GM12864 (cell line): ENCODE data around the gene ZNF331.

Experiments
- DNase-seq: peaks from one replicate; pipeline ENCODE4 v3.0.0-alpha.2; 2011; ENCODE audit warnings: low read depth
- H3K4me3 ChIP-seq: 2 replicates; pipeline ENCODE4 v1.5.1; 2011; ENCODE audit warnings: mild to moderate bottlenecking, low read depth, low read length, control low read depth
- TF ChIP-seq, protein P1 (sequence below): IDR thresholded peaks from 2 replicates; pipeline ENCODE4 v1.5.1; 2011; ENCODE audit warnings: low read depth, mild to moderate bottlenecking, moderate library complexity, low read length, control low read depth, inconsistent platforms; ENCODE audit errors: missing control alignments

Gene ZNF331

DNA sequence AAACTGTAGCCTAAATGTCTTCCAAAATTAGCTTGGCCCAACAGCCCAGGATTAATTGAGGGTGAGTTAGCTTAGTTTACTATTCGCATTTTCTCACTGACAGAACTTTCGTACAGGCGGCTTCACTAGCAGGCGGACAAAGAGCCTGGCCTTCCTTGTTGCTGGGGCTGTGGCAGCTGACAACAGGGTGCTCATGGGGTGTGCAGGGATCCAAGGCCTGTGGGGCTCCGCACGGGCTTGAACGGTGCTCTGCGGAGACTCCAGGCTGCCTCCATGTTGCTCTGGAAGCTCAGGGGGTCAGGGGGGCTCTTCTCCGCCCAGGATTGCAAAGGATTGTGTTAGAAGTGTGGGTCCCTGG lies 57.5 kb downstream of the ZNF331 start:
- TF ChIP-seq, protein P1, sequence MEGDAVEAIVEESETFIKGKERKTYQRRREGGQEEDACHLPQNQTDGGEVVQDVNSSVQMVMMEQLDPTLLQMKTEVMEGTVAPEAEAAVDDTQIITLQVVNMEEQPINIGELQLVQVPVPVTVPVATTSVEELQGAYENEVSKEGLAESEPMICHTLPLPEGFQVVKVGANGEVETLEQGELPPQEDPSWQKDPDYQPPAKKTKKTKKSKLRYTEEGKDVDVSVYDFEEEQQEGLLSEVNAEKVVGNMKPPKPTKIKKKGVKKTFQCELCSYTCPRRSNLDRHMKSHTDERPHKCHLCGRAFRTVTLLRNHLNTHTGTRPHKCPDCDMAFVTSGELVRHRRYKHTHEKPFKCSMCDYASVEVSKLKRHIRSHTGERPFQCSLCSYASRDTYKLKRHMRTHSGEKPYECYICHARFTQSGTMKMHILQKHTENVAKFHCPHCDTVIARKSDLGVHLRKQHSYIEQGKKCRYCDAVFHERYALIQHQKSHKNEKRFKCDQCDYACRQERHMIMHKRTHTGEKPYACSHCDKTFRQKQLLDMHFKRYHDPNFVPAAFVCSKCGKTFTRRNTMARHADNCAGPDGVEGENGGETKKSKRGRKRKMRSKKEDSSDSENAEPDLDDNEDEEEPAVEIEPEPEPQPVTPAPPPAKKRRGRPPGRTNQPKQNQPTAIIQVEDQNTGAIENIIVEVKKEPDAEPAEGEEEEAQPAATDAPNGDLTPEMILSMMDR: no peak
- no peak overlapping the region for H3K4me3 ChIP-seq
- DNase-seq: no peak

GRCh38 chr19:53596056-53596455 lies 58.1 kb downstream of the ZNF331 start:
- TF ChIP-seq, protein P1: no peak
- no peak overlapping the region for H3K4me3 ChIP-seq
- DNase-seq: no peak

DNA sequence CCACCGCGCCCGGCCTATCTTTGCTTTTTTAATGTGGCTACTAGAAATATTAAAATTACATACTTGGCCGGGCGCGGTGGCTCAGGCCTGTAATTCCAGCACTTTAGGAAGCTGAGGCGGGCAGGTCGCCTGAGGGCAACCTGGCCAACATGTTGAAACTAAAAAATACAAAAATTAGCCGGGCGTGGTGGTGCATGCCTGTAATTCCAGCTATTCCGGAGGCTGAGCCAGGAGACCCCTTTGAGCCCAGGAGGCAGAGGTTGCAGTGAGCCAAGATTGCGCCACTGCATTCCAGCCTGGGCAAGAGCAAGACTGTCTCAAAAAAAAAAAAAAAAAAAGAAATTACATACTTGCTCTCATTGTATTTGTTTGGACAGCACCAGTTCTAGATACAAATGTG lies 59.1 kb downstream of the ZNF331 start:
- TF ChIP-seq, protein P1: no peak
- H3K4me3 ChIP-seq: no peak overlapping the region
- no peak for DNase-seq

GRCh38 chr19:53598361-53598760 lies 60.4 kb downstream of the ZNF331 start:
- TF ChIP-seq, protein P1: no peak
- no peak overlapping the region for H3K4me3 ChIP-seq
- no peak for DNase-seq

DNA sequence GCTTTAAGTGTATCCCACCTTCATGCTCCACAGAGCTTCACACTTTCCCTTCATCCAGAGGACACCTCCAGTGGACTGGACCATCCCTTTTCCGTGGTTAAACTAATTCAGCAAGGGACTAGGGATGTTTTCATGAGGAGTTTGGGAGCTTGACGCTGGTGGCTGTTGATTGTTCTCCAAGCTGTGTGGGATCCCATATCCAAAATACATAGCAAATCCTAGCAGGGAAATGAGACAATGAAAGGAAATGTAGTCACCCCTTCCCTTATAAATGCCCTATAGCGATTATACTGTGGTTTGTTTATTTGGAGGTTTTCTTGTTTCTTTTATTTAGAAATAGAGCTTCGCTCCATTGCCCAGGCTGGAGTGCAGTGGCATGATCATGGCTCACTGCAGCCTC lies 62.3 kb downstream of the ZNF331 start:
- no peak overlapping the region for H3K4me3 ChIP-seq
- TF ChIP-seq, protein P1: no peak
- no peak for DNase-seq

GRCh38 chr19:53606031-53606430 lies 68.1 kb downstream of the ZNF331 start:
- DNase-seq: no peak
- no peak overlapping the region for H3K4me3 ChIP-seq
- TF ChIP-seq, protein P1: no peak

DNA sequence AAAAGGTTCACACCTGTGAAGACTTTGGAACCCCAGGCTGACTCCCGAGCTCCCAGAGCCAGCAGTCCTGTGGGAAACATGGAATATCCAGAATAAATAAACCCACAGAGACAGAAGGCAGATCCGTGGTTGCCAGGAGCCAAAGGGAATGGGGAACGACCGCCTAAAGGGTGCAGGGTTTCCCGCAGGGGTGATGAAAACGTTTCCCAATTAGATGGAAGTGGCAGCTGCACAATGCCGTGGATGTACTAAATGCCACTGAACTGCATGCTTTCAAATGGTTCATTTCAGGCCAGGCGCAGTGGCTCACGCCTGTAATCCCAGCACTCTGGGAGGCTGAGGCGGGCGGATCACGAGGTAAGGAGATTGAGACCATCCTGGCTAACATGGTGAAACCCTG lies 70.4 kb downstream of the ZNF331 start:
- no peak for DNase-seq
- H3K4me3 ChIP-seq: no peak overlapping the region
- TF ChIP-seq, protein P1: no peak
